Peyer's patch (tissue), 4 donors: ENCODE results near the gene SLC39A11.

Experiments used
- POLR2A ChIP-seq, 2 donors: fragments of 450-650 bp; IDR thresholded peaks; one replicate each; pipeline ENCODE4 v1.5.1; 2017; ENCODE audit warnings: antibody characterized with exemption in 2 of 2, mild to moderate bottlenecking in 2 of 2, moderate library complexity in 2 of 2
- TF ChIP-seq, protein P1 (sequence below), 6 experiments: fragments of 450-650 bp in 4 of 6; fragments of 200-600 bp in 2 of 6; sonication (generic) in 1 of 6; IDR thresholded peaks; one replicate each; pipeline ENCODE4 v1.5.1; 2017 to 2019; ENCODE audit warnings: antibody characterized with exemption in 6 of 6, mild to moderate bottlenecking in 3 of 6, moderate library complexity in 1 of 6

DNA sequence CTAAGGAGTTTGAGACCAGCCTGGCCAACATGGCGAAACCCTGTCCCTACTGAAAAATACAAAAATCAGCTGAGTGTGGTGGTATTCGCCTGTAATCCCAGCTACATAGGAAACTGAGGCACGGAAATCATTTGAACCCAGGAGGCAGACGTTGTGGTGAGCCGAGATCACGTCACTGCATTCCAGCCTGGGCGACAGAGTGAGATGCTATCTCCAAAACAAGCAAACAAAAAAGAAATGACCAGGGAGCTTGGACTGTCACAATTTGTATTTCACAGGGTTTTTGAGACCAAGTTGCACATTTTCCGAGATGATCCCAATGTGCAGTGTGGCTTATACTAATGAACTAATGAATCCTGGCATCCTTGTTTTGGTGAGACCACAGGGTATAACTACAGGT, 156.5 kb downstream of the SLC39A11 start:
- TF ChIP-seq, protein P1, sequence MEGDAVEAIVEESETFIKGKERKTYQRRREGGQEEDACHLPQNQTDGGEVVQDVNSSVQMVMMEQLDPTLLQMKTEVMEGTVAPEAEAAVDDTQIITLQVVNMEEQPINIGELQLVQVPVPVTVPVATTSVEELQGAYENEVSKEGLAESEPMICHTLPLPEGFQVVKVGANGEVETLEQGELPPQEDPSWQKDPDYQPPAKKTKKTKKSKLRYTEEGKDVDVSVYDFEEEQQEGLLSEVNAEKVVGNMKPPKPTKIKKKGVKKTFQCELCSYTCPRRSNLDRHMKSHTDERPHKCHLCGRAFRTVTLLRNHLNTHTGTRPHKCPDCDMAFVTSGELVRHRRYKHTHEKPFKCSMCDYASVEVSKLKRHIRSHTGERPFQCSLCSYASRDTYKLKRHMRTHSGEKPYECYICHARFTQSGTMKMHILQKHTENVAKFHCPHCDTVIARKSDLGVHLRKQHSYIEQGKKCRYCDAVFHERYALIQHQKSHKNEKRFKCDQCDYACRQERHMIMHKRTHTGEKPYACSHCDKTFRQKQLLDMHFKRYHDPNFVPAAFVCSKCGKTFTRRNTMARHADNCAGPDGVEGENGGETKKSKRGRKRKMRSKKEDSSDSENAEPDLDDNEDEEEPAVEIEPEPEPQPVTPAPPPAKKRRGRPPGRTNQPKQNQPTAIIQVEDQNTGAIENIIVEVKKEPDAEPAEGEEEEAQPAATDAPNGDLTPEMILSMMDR (IDR thresholded peaks at IDR 0.05) = no peak
- no peak for TF ChIP-seq POLR2A (IDR thresholded peaks at IDR 0.05)
